Right lobe of liver (tissue), 4 donors: ENCODE measurements around the gene TMSB10.

Experiments used
- POLR2A ChIP-seq: fragments of 450-650 bp; IDR thresholded peaks from one replicate; pipeline ENCODE4 v1.6.1; 2017; ENCODE audit warnings: antibody characterized with exemption, mild to moderate bottlenecking
- TF ChIP-seq, protein P1 (sequence below), 4 donors: fragments of 200-600 bp in 3 of 4; fragments of 450-650 bp in 1 of 4; IDR thresholded peaks; one replicate each; pipeline versions ENCODE4 v1.5.1 to v1.8.0; 2016 to 2022; ENCODE audit warnings: antibody characterized with exemption in 4 of 4, mild to moderate bottlenecking in 2 of 4
- donor health status: DM: no; HTN: no; CAD: no.
- donor health status: DM: no; HTN: no; CAD: no.
- donor health status: DM: no; HTN: yes; CAD: no.

DNA sequence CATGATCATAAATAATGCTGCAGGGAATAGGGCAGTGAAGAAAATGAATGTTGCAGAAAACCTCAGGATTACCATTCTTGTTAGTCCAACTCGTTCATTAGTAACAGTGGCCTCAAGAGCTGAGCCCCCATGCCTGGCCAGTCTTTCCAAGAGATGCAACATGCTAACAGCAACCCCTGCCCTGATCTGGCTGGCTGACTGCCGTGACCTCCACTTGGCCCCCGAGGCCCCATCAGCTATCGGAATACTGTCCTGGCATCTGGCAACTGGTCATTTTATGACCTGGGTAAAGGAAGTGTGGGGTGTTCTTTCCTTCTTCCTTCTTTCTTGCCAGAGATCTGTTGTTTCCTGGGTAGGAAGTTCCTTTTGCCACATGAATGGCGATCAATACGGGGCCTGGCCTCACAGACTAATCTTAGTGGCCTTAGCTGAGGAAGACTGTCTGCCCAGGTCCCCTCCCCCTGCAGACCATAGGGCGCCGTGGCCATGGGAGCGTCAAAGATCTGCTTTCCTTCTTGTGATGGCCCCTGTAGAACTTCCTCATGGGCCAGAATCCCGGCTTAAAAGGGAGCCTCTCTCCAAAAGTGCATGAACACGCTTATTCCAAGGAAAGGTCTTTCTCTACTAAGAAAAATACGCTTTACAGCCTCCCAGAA lies 14.0 kb upstream of the TMSB10 start:
- TF ChIP-seq, protein P1, sequence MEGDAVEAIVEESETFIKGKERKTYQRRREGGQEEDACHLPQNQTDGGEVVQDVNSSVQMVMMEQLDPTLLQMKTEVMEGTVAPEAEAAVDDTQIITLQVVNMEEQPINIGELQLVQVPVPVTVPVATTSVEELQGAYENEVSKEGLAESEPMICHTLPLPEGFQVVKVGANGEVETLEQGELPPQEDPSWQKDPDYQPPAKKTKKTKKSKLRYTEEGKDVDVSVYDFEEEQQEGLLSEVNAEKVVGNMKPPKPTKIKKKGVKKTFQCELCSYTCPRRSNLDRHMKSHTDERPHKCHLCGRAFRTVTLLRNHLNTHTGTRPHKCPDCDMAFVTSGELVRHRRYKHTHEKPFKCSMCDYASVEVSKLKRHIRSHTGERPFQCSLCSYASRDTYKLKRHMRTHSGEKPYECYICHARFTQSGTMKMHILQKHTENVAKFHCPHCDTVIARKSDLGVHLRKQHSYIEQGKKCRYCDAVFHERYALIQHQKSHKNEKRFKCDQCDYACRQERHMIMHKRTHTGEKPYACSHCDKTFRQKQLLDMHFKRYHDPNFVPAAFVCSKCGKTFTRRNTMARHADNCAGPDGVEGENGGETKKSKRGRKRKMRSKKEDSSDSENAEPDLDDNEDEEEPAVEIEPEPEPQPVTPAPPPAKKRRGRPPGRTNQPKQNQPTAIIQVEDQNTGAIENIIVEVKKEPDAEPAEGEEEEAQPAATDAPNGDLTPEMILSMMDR (IDR thresholded peaks at IDR 0.05), result no peak
- no peak for TF ChIP-seq POLR2A
